CD4-positive, alpha-beta T cell treated with Interleukin-21 for 1 hour (primary cell): ENCODE data around the gene SIDT2.
"Not testable (repeated sequence)": the region's sequence is repeated elsewhere in the genome, so short reads cannot be mapped to it uniquely, and the experiment has no call there.

Source experiments
- DNase-seq: peaks from one replicate; pipeline ENCODE4 v3.0.0-alpha.2; 2020

SIDT2 gene

GRCh38 chr11:117172724-117173421 lies 5.7 kb upstream of the SIDT2 start:
- no peak for DNase-seq

GRCh38 chr11:117175104-117175503 lies 3.4 kb upstream of the SIDT2 start:
- DNase-seq, result no peak

GRCh38 chr11:117175781-117176180 lies 2.8 kb upstream of the SIDT2 start:
- no peak for DNase-seq

- no peak for DNase-seq
These were observed 2.4 kb upstream of the SIDT2 start for GRCh38 chr11:117176186-117176585.

GRCh38 chr11:117177534-117178209 lies 871 bp upstream of the SIDT2 start:
- no peak for DNase-seq

GRCh38 chr11:117179048-117179999 lies 781 bp downstream of the SIDT2 start:
- peak; percentile 58 for DNase-seq

- DNase-seq, result no peak
These were observed 1.5 kb downstream of the SIDT2 start for GRCh38 chr11:117180020-117180419.

- DNase-seq, result peak; percentile 71
These were observed 2.4 kb downstream of the SIDT2 start for GRCh38 chr11:117180661-117181585.

- no peak for DNase-seq
These were observed 3.3 kb downstream of the SIDT2 start for GRCh38 chr11:117181586-117182550.

- DNase-seq, result no peak
These were observed 4.0 kb downstream of the SIDT2 start for GRCh38 chr11:117182551-117182935.

GRCh38 chr11:117183178-117183577 lies 4.6 kb downstream of the SIDT2 start:
- not testable (repeated sequence) for DNase-seq

GRCh38 chr11:117183724-117184349 lies 5.3 kb downstream of the SIDT2 start:
- DNase-seq, result no peak

GRCh38 chr11:117185736-117186430 lies 7.3 kb downstream of the SIDT2 start:
- DNase-seq, result no peak

- no peak for DNase-seq
These were observed 7.9 kb downstream of the SIDT2 start for GRCh38 chr11:117186431-117186761.

GRCh38 chr11:117187007-117187406 lies 8.5 kb downstream of the SIDT2 start:
- no peak for DNase-seq

GRCh38 chr11:117187428-117187798 lies 8.9 kb downstream of the SIDT2 start:
- DNase-seq, result no peak

- DNase-seq, result no peak
These were observed 9.4 kb downstream of the SIDT2 start for GRCh38 chr11:117187799-117188481.

GRCh38 chr11:117188620-117189081 lies 10.1 kb downstream of the SIDT2 start:
- no peak for DNase-seq

- no peak for DNase-seq
These were observed 10.8 kb downstream of the SIDT2 start for GRCh38 chr11:117189191-117189940.
